GM18526 (cell line): ENCODE data around the gene VMA21.
A peak's percentile ranks its signal among the peaks of the same experiment; 100 is the strongest.

Source experiments
- POLR2A ChIP-seq: IDR thresholded peaks from 3 replicates; pipeline ENCODE4 v1.6.1; 2011; ENCODE audit not compliant: insufficient read length; ENCODE audit errors: extremely low read depth

The VMA21 gene

GRCh38 chrX:151396825-151397740 lies at the start of gene VMA21:
Gene VMA21 (plus strand): TSS chrX:151397206. CDS start chrX:151397309, 103 bp downstream.
- peak; percentile 63 for TF ChIP-seq POLR2A

GRCh38 chrX:151359341-151359740 lies 37.7 kb upstream of the VMA21 start:
- TF ChIP-seq POLR2A = no peak

- no peak for TF ChIP-seq POLR2A
These were observed 36.8 kb upstream of the VMA21 start for GRCh38 chrX:151359931-151360871.

- no peak for TF ChIP-seq POLR2A
These were observed 33.7 kb upstream of the VMA21 start for GRCh38 chrX:151363316-151363715.

GRCh38 chrX:151365579-151365978 lies 31.4 kb upstream of the VMA21 start:
- no peak for TF ChIP-seq POLR2A

GRCh38 chrX:151370906-151371305 lies 26.1 kb upstream of the VMA21 start:
- TF ChIP-seq POLR2A = no peak

GRCh38 chrX:151384807-151385206 lies 12.2 kb upstream of the VMA21 start:
- TF ChIP-seq POLR2A = no peak

- no peak for TF ChIP-seq POLR2A
These were observed 10.1 kb upstream of the VMA21 start for GRCh38 chrX:151386838-151387459.

- TF ChIP-seq POLR2A = no peak
These were observed 5.3 kb upstream of the VMA21 start for GRCh38 chrX:151391722-151392121.

- TF ChIP-seq POLR2A = no peak
These were observed 3.5 kb upstream of the VMA21 start for GRCh38 chrX:151393514-151393913.

- TF ChIP-seq POLR2A = no peak
These were observed 773 bp upstream of the VMA21 start for GRCh38 chrX:151396042-151396824.

GRCh38 chrX:151397741-151398070 lies 700 bp downstream of the VMA21 start:
- no peak for TF ChIP-seq POLR2A

GRCh38 chrX:151398346-151398745 lies 1.3 kb downstream of the VMA21 start:
- no peak for TF ChIP-seq POLR2A

GRCh38 chrX:151402719-151403390 lies 5.8 kb downstream of the VMA21 start:
- no peak for TF ChIP-seq POLR2A
